ENCODE results near the gene PRTFDC1. TPM values are rescaled to one million over a fixed set of nuclear protein-coding genes. Genes with fewer than 3 reads are reported as not detected.
"Not testable (repeated sequence)": the region's sequence is repeated elsewhere in the genome, so short reads cannot be mapped to it uniquely, and the experiment has no call there.

Gene PRTFDC1
- total RNA-seq, 1 experiment from 2014 or later = 7.9 TPM

GRCh38 chr10:24841530-24841929 lies 110.9 kb downstream of the PRTFDC1 start:
- no peak for DNase-seq (ENCODE audit: low read depth)
- in situ Hi-C loops (cut with HindIII; ENCODE audit: low pct_unique_long_range_greater_than_20kb, low sequenced_read_pairs) = no loop called here

GRCh38 chr10:24840784-24841183 lies 111.6 kb downstream of the PRTFDC1 start:
- in situ Hi-C loops (cut with HindIII; ENCODE audit: low pct_unique_long_range_greater_than_20kb, low sequenced_read_pairs) = no loop called here
- no peak for DNase-seq (ENCODE audit: low read depth)

GRCh38 chr10:24837781-24838180 lies 114.6 kb downstream of the PRTFDC1 start:
- in situ Hi-C loops (cut with HindIII; ENCODE audit: low pct_unique_long_range_greater_than_20kb, low sequenced_read_pairs) = not testable (repeated sequence)

GRCh38 chr10:24834869-24835268 lies 117.5 kb downstream of the PRTFDC1 start:
- in situ Hi-C loops (cut with HindIII; ENCODE audit: low pct_unique_long_range_greater_than_20kb, low sequenced_read_pairs) = no loop called here
- DNase-seq (ENCODE audit: low read depth) = no peak

More at GRCh38 chr10:24837781-24838180, 114.6 kb downstream of the PRTFDC1 start:
- DNase-seq (ENCODE audit: low read depth) = not testable (repeated sequence)

- DNase-seq (ENCODE audit: low read depth) = peak; percentile 30
- in situ Hi-C loops (cut with HindIII; ENCODE audit: low pct_unique_long_range_greater_than_20kb, low sequenced_read_pairs) = loop anchor here (10.0 kb wide), 1 partner anchor 91 kb away; no protein-coding TSS in a partner anchor
Measured at GRCh38 chr10:24826009-24826408, 126.4 kb downstream of the PRTFDC1 start.

GRCh38 chr10:24825551-24825950 lies 126.9 kb downstream of the PRTFDC1 start:
- in situ Hi-C loops (cut with HindIII; ENCODE audit: low pct_unique_long_range_greater_than_20kb, low sequenced_read_pairs) = loop anchor here (10.0 kb wide), 1 partner anchor 91 kb away; no protein-coding TSS in a partner anchor

GRCh38 chr10:24824536-24824935 lies 127.9 kb downstream of the PRTFDC1 start:
- in situ Hi-C loops (cut with HindIII; ENCODE audit: low pct_unique_long_range_greater_than_20kb, low sequenced_read_pairs) = loop anchor here (10.0 kb wide), 1 partner anchor 90 kb away; no protein-coding TSS in a partner anchor
- DNase-seq (ENCODE audit: low read depth) = no peak

More at GRCh38 chr10:24825551-24825950, 126.9 kb downstream of the PRTFDC1 start:
- DNase-seq (ENCODE audit: low read depth) = no peak

- DNase-seq (ENCODE audit: low read depth) = no peak
- in situ Hi-C loops (cut with HindIII; ENCODE audit: low pct_unique_long_range_greater_than_20kb, low sequenced_read_pairs) = loop anchor here (10.0 kb wide), 1 partner anchor 89 kb away; no protein-coding TSS in a partner anchor
Measured at GRCh38 chr10:24824124-24824523, 128.3 kb downstream of the PRTFDC1 start.

GRCh38 chr10:24822590-24822989 lies 129.8 kb downstream of the PRTFDC1 start:
- in situ Hi-C loops (cut with HindIII; ENCODE audit: low pct_unique_long_range_greater_than_20kb, low sequenced_read_pairs) = loop anchor here (10.0 kb wide), 1 partner anchor 88 kb away; no protein-coding TSS in a partner anchor
- DNase-seq (ENCODE audit: low read depth) = no peak

GRCh38 chr10:24821986-24822385 lies 130.4 kb downstream of the PRTFDC1 start:
- peak; percentile 65 for DNase-seq (ENCODE audit: low read depth)
- in situ Hi-C loops (cut with HindIII; ENCODE audit: low pct_unique_long_range_greater_than_20kb, low sequenced_read_pairs) = loop anchor here (10.0 kb wide), 1 partner anchor 87 kb away; no protein-coding TSS in a partner anchor

- no peak for DNase-seq (ENCODE audit: low read depth)
- in situ Hi-C loops (cut with HindIII; ENCODE audit: low pct_unique_long_range_greater_than_20kb, low sequenced_read_pairs) = no loop called here
Measured at GRCh38 chr10:24816868-24817396, 135.5 kb downstream of the PRTFDC1 start.

- in situ Hi-C loops (cut with HindIII; ENCODE audit: low pct_unique_long_range_greater_than_20kb, low sequenced_read_pairs) = no loop called here
- peak; percentile 63 for DNase-seq (ENCODE audit: low read depth)
Measured at GRCh38 chr10:24814568-24815313, 137.7 kb downstream of the PRTFDC1 start.

- in situ Hi-C loops (cut with HindIII; ENCODE audit: low pct_unique_long_range_greater_than_20kb, low sequenced_read_pairs) = no loop called here
- no peak for DNase-seq (ENCODE audit: low read depth)
Measured at GRCh38 chr10:24813856-24814255, 138.6 kb downstream of the PRTFDC1 start.

GRCh38 chr10:24806262-24806661 lies 146.1 kb downstream of the PRTFDC1 start:
- in situ Hi-C loops (cut with HindIII; ENCODE audit: low pct_unique_long_range_greater_than_20kb, low sequenced_read_pairs) = no loop called here

GRCh38 chr10:24804956-24805355 lies 147.4 kb downstream of the PRTFDC1 start:
- DNase-seq (ENCODE audit: low read depth) = no peak
- in situ Hi-C loops (cut with HindIII; ENCODE audit: low pct_unique_long_range_greater_than_20kb, low sequenced_read_pairs) = no loop called here

More at GRCh38 chr10:24806262-24806661, 146.1 kb downstream of the PRTFDC1 start:
- no peak for DNase-seq (ENCODE audit: low read depth)

GRCh38 chr10:24804392-24804791 lies 148.0 kb downstream of the PRTFDC1 start:
- in situ Hi-C loops (cut with HindIII; ENCODE audit: low pct_unique_long_range_greater_than_20kb, low sequenced_read_pairs) = no loop called here
- no peak for DNase-seq (ENCODE audit: low read depth)

GRCh38 chr10:24802378-24802777 lies 150.0 kb downstream of the PRTFDC1 start:
- DNase-seq (ENCODE audit: low read depth) = no peak
- in situ Hi-C loops (cut with HindIII; ENCODE audit: low pct_unique_long_range_greater_than_20kb, low sequenced_read_pairs) = no loop called here

GRCh38 chr10:24800861-24801260 lies 151.5 kb downstream of the PRTFDC1 start:
- in situ Hi-C loops (cut with HindIII; ENCODE audit: low pct_unique_long_range_greater_than_20kb, low sequenced_read_pairs) = no loop called here
- DNase-seq (ENCODE audit: low read depth) = no peak

Measured in Caki2 (cell line).